Raji (cell line): ENCODE data around the gene RAD17.

Experiments
- POLR2A ChIP-seq: IDR thresholded peaks from 2 replicates; pipeline ENCODE4 v1.6.1; 2011; ENCODE audit warnings: low read depth, low read length, control low read depth; ENCODE audit not compliant: insufficient read depth

Gene RAD17

DNA sequence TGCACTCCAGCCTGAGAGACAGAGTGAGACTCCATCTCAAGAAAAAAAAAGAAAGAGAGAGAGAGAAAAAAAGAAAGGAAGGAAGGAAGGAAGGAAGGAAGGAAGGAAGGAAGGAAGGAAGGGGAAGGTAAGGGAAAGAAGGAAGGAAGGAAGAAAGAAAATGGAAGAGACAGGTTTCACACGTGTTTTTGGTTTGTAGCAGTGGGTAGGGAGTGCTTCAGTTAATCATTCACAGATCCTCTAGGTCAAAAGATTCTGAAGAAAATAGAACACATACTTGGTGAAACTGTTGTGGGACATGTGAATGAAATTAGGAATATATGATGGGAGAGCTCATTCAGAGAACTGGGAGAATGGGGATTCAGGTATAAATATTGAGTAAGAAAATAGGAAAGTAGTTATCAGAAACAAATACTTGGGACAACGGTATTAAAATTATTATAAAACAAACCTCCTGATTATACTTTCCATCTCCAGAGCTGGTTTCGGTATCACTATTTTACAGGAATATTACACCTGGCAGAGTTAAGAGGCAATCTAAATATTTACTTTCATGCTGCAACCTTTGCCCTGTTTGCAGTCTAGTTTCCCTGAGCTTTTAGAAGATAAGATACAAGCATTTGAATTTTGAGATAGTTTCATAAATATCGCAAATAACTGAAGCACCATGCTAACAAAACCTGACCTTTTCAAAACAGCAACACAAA, 82.5 kb downstream of the RAD17 start:
- TF ChIP-seq POLR2A = no peak

DNA sequence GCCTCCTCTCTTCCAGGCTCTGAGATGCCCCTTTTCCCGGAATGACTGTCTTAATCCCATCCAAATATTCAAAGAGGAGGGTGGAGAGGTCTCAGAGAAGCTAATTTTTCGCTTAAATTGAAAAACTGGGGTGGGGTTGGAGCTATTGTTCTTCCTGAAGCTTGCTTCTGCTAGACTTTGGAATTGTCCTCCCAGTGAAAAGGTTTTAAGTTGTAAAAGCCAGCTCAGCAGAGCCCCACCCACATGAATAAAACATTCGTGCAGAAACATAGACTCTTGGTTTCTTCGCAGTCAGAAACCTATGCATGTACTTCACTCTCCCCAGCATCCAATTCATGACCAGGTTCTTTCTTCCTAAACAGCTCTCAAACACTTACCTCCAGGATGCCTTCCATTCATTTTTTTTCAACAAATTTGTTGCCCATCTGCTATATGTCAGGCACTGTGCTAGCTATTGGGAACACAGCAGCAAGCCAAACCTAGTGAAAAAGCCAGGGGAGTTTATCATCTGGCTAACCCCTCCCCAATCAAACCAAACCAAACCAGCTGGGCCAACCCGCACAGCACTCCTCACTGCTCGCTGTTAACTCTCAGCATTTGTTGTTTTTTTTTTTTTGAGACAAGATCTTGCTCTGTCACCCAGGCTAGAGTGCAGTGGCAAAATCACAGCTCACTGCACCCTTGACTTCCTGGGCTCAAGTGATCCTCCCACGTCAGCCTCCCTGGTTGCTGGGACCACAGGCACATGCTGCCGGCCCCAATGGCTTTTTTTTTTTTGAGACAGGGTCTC, 85.0 kb downstream of the RAD17 start:
- TF ChIP-seq POLR2A = no peak

- no peak for TF ChIP-seq POLR2A
Measured at GRCh38 chr5:69462170-69462569, 92.6 kb downstream of the RAD17 start.
